Activated CD4-positive, CD25-positive, alpha-beta regulatory T cell treated with anti-CD3 and anti-CD28 coated beads, Interleukin-2, amount 50 U/mL, for 72 hours (primary cell): ENCODE results near the gene TAS2R8.
"Not testable (repeated sequence)": the region's sequence is repeated elsewhere in the genome, so short reads cannot be mapped to it uniquely, and the experiment has no call there.

Source experiments
- DNase-seq: peaks from one replicate; pipeline ENCODE4 v3.0.0; 2021

TAS2R8 gene

DNA sequence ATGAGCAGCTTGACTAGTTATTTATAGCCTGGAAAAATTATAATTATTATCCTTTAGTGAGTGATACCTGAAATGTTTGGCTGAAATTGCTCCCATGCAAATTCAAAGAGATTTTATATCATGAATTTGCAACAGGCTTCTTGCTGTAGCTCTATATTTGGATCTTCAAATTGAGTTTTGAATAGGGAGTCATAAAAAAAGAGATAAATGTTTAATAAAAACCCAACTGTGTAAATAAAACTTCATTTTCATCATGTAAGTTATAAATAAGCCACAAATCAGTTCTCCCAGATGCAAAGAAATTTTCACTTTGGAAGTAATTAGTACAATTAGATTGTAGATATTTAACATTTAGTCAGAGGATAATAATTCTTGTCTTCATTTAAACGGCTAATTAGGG is at the start of gene TAS2R8:
Gene TAS2R8, minus strand, starts transcription at position 101 of the 400 bp plus-strand sequence. CDS start 306 bp downstream, outside the sequence.
- no peak for DNase-seq

DNA sequence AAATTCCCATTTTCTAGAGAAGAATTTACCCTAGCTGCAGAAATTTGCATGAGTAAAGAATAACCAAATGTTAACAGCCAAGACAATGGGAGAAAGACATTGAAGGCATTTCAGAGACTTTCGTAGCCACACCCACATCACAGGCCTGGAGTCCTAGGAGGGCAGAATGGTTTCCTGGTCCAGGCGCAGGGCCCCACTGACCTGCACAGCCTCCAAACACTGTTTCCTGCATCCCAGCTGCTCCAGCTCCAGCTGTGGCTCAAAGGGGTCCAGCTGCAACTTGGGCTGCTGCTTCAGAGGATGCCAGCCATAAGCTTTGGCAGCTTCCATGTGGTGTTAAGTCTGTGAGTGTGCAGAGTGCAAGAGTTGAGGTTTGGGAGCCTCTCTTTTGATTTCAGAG is 48.7 kb upstream of the TAS2R8 start:
- no peak for DNase-seq

GRCh38 chr12:10853776-10854175 is 46.7 kb upstream of the TAS2R8 start:
- no peak for DNase-seq

DNA sequence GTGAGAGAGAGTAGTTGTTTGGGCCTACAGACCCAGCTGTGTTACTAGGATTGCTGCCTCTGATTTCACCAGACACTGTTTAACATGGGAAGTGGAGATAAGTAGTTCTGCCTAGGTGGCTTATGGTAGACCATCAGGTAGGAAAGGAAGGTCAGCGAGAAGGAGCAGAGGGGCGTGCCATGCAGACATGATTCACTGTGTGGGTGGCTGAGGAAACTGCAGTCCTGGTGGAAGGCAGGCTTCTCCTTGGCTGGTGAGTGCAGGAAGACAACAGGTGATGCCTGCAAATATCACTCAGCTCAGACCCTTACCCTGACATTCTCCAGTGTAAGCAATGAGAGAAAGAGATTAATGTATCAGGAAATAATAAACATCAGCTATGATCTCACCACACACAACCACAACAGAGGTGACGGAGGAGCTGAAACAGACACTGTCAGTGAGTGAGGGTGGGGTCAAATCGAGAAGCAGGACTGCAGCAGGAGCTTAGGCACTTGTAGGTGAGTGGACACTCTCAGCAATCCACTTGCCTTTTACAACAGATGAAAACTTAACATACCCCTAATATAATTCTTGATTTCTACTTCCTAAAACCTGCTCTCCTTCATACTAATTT is 44.3 kb upstream of the TAS2R8 start:
- no peak for DNase-seq

- no peak for DNase-seq
Measured at GRCh38 chr12:10849425-10849878, 42.4 kb upstream of the TAS2R8 start, which contains the start of gene PRR4. Gene PRR4 (minus strand): TSS chr12:10849475. CDS start chr12:10849437, 38 bp downstream.

- no peak for DNase-seq
Measured at GRCh38 chr12:10847744-10848143, 40.7 kb upstream of the TAS2R8 start.

DNA sequence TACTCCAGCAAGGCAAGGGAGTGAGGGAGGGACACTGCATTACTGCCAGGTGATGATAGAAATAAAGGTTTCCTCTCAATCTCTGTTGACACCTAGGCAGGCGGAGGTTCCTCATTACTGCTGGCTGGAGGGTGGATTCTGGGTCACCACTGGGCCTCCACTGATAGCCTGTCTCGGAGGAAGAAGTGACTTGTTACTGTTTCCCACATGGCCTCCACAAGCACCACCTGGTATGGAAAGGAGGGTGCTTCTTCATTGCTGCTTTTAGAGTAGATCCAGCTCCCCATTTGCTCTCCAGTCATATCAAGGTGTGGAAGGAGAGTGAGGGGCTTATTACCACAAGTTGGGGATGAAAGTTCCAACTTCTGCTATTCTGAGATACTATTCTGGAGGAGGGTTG is 35.8 kb upstream of the TAS2R8 start:
- no peak for DNase-seq

DNA sequence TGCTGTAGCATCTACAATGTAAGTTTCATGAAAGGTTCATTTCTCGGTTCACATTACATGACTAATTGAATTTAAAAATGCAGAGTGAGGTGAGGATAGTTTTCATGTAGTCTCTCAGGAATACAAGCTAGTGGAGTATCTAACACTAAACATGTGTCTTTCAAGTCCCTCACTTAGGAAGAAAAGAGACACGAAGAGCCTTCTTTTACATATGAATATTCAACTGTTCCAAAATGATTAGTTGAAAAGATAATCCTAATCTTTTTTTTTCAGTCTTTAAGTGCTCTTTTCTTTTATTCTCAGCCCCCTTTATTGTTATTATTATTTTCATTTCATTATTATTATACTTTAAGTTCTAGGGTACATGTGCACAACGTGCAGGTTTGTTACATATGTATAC is 31.4 kb upstream of the TAS2R8 start:
- DNase-seq: no peak

- DNase-seq: no peak
Measured at GRCh38 chr12:10829994-10830393, 22.9 kb upstream of the TAS2R8 start.

GRCh38 chr12:10826258-10826657 is 19.2 kb upstream of the TAS2R8 start, which contains the start of gene TAS2R10:
Gene TAS2R10 (minus strand): TSS chr12:10826358. CDS start chr12:10826269, 89 bp downstream.
- DNase-seq: no peak

GRCh38 chr12:10824957-10825356 is 17.9 kb upstream of the TAS2R8 start:
- DNase-seq: no peak

DNA sequence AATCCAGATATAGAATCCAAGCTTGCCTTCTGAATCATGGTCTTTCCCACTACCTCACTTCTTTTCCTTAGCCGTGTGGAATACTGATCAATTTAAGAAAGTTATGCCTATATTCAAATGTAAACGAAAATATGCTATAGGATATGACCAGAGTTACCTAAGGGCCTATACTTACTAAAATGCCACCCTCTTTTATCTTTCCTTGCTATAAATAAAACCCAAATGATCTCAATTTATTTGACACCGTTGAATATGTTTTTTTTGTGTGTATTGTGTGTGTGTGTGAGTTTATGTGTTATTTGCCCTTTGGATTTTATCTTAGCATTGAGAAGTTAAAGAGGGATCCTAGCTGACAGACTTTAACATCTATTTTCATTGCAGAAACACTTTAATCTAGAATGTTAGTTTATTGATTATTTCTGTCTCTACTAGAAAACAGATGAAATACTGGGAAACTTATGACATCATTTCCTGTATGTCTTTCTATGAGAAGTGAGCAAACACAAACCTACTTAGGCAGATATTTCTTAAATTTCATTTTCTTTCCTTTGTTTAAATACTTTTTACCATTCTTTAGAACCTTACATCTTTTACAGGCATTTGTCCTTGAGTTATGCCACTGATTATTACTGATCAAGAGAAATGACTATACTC is 4.9 kb upstream of the TAS2R8 start:
- no peak for DNase-seq

DNA sequence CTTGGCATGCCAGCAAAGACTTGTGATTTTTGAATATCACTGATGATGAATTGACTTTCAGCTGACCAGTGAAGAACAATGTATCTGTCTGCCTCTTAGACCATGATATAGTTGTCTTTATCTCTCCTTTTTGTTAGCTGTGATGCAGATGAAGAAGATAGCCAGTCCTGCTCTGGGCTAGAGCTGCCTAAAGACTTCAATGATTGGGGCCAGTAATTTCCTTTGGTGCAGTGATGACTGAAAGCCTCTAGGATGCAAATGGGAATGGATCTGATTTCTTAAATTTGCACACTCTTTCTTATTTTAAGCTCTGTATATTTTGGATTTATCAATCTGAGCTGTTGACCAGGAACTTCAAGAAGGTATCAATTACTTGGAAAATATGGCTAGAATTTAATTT is 3.0 kb upstream of the TAS2R8 start, which contains the start of gene TAS2R9:
Gene TAS2R9, minus strand, starts transcription at position 101 of the 400 bp plus-strand sequence. Its CDS starts 93 bp downstream, at position 8.
- DNase-seq: no peak

- no peak for DNase-seq
Measured at GRCh38 chr12:10802587-10802986, 4.5 kb downstream of the TAS2R8 start, which contains the start of gene TAS2R7. Gene TAS2R7 (minus strand): TSS chr12:10802627. CDS start chr12:10802570, 57 bp downstream.

GRCh38 chr12:10801741-10802140 is 5.3 kb downstream of the TAS2R8 start:
- no peak for DNase-seq

- DNase-seq: no peak
Measured at GRCh38 chr12:10794222-10794621, 12.9 kb downstream of the TAS2R8 start.

GRCh38 chr12:10791769-10792168 is 15.3 kb downstream of the TAS2R8 start:
- DNase-seq: not testable (repeated sequence)

DNA sequence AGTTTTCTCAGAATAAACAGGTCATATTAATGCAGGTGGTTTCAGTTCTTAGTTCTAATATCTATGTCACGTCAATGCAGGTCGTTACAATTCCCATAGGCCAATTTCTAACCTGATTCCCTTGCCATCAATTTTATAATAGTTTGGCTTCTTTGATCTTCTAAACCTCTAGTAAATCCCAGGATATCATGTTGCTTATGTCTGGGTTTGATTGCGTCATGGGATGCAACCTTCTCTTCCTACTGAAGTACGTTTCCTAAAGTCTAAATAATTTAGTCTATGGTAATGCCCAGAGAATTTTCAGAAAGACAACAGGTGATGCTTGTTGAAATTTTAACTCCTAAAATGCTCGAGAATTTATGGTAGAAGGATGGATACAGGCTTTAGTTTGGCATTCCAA is 23.8 kb downstream of the TAS2R8 start:
- DNase-seq: no peak

GRCh38 chr12:10779103-10779502 is 28.0 kb downstream of the TAS2R8 start:
- DNase-seq: no peak

DNA sequence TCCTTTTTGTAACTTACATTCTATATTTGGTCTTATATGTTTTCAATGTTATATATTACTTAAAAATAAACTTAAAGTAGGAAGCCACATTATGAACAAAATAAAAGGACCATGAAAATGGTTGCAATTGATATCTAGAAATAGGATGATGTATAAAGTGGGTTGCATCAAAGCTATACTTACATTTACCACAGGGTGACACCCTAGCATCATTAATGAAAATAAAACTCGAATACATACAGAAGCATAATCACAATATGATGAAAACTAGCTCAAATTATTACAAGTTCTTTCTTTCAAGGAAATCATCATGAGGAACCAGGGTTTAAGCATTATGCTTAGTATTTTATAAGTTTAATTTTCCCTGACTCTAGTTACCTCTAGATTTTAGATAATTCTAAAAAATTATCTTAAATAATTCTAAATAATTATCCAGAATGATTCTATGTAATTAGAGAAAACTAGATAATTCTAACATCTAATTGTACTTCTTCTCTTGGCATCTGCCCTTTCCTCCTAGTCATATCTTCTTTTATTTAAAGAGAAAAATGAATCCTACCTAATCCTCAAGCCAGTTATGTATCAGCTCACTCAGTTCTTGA is 35.9 kb downstream of the TAS2R8 start:
- DNase-seq: no peak

GRCh38 chr12:10759657-10760056 is 47.4 kb downstream of the TAS2R8 start:
- no peak for DNase-seq

- DNase-seq: no peak
Measured at GRCh38 chr12:10756194-10756593, 50.9 kb downstream of the TAS2R8 start.
